HG03442 (cell line): ENCODE results near the gene ILK.
A peak's percentile ranks its signal among the peaks of the same experiment; 100 is the strongest.

Experiments used
- ATAC-seq: cut with Tn5 transposase; IDR thresholded peaks from one replicate; pipeline ENCODE4 v1.9.1; 2021; ENCODE audit warnings: mild to moderate bottlenecking, moderate library complexity; ENCODE audit not compliant: unreplicated experiment

Gene ILK

DNA sequence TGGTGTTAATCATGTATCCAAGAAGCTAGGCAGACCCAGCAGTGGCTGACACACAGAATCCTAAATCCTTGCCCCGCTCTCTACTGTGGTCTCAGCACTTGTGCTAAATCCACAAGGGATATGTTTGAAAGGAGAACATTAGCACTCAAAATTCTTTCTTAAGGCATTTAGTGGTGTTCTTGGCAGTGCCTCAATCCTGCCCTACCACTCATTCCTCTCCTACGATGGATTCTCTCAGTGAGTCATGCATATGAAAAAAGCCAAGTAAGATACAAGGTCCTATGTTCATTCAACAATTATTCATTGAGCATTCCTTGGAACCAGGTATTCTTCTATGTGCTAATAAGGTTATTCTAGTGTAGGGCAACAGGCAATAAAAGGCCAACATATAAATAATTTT lies 31.4 kb upstream of the ILK start:
- ATAC-seq: no peak

GRCh38 chr11:6574816-6575715 lies 28.5 kb upstream of the ILK start:
- no peak for ATAC-seq

GRCh38 chr11:6576471-6577373 lies 26.9 kb upstream of the ILK start:
- ATAC-seq: no peak

GRCh38 chr11:6578134-6578533 lies 25.4 kb upstream of the ILK start:
- ATAC-seq: no peak

- no peak for ATAC-seq
Observed at GRCh38 chr11:6579681-6580080, 23.9 kb upstream of the ILK start.

GRCh38 chr11:6583584-6583983 lies 20.0 kb upstream of the ILK start:
- ATAC-seq: no peak

GRCh38 chr11:6584528-6584927 lies 19.0 kb upstream of the ILK start:
- ATAC-seq: no peak

GRCh38 chr11:6586434-6587359 lies 16.9 kb upstream of the ILK start:
- no peak for ATAC-seq

DNA sequence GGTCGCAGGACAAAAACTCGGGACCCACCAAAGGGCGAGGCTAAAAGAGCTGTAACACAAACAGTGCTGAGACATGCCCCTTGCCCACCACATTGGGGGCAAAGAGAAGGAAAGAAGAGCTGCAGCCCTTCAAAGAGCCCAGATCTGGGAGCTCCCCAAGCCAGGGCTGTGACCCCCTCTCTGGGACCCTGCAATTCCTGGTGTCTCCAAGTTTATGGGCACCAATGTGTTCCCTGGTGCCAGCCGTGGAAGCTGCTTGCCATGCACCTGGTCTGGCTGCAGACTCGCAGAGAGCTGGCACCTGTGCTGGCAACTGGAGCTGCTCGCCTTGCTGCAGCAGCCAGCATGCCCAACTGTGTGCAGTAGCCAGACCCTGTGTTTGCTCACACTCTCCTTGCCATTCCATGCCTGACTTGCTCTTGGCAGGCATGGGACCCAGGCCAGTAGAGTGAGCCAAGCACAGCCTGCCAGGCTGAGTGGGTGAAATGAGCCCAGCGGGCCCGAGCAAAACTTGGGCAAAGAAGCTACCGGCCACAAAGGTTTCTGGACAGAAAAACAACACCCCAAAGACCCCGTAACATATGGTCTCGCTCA lies 16.1 kb upstream of the ILK start:
- no peak for ATAC-seq

DNA sequence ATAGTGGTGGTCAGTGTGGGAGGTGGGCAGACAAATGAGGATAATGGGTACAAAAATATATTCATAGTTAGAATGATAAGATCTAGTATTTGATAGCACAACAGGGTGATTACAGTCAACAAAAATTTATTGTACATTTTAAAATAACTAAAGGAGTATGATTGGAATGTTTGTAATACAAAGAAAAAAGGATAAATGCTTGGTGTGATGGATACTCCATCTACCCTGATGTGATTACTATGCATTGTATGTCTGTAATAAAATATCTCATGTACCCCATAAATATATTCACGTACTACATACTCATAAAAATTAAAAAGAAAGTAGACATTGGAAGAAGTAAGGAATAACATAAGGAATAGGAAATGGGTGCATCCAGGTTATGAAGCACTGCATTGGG lies 15.6 kb upstream of the ILK start:
- ATAC-seq: no peak

DNA sequence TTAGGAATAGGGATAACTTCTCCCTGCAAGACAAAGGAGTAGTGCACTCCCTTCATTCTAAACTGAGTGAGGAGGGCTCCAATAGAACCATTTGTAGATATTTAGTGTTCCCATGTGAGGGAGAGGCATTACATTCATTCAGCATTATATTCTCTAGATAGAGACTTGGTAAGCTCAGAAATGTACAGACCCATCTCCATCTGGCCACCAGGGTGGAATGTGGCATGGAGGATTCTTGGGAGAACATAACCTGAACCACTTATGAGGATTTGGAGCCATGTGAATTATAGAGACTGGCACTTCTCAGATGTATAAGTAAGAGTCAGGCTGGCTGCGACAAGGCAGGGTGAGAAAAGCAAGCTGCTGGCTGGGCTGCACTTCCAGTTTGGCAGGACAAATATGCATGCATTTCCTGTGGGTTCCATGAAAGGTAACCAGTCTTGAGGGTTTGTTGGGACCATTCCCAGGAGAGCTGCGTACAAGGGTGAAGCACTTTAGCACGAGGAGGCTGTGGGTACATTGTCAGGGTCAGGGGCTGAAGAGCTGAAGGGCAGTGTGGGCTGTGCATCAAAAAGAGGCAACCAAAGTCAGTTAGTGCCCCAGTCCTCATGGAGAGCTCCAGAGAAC lies 9.3 kb upstream of the ILK start:
- no peak for ATAC-seq

GRCh38 chr11:6596239-6596877 lies 7.2 kb upstream of the ILK start:
- no peak for ATAC-seq

GRCh38 chr11:6598555-6598954 lies 5.0 kb upstream of the ILK start:
- ATAC-seq: no peak

DNA sequence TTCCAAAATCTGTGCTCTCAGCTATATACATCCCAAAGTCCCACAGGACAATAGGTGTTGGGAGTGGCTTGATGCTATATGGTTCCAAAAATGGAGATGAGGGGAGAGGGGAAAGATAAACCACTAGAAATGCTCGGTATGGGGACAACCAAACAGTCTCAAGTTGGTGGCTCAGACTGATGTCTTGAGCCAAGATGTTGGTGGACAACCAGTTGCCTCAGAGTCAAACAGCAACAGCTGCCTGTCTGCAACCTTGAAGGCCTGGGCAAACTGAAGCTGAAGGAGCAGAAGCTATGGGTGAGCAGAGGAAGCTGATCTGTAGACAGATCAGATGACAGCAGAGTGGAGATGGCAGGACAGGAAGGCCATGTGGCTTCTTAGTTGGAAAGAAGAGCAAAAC lies 4.1 kb upstream of the ILK start:
- ATAC-seq: no peak

DNA sequence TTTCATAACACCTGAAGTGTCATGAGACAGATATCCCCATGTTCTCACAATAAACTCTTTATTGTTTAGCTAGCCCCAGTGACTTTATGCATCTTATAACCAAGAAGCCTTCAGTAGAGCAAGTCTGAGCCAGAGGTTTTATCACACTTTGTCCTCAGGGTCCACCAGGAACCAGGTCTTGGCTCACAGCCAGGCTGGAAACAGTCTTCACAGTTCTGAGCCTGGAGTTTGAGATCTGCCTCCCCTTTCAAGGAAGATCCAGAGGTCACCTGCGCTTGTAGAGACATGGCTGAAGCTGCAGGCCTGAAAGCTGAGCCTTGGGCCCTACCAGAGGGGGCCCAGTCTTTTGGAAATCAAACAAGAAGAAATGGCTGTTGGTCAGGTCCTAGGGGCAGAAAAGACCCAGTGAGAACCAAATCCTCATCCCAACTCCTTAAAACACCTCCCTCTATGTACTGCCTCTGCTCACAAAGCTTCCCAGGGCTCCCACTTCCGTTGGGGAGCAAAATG lies 3.6 kb upstream of the ILK start:
- ATAC-seq: no peak

- no peak for ATAC-seq
Observed at GRCh38 chr11:6601041-6601461, 2.5 kb upstream of the ILK start.

GRCh38 chr11:6602096-6602940 lies 1.3 kb upstream of the ILK start:
- ATAC-seq: no peak

DNA sequence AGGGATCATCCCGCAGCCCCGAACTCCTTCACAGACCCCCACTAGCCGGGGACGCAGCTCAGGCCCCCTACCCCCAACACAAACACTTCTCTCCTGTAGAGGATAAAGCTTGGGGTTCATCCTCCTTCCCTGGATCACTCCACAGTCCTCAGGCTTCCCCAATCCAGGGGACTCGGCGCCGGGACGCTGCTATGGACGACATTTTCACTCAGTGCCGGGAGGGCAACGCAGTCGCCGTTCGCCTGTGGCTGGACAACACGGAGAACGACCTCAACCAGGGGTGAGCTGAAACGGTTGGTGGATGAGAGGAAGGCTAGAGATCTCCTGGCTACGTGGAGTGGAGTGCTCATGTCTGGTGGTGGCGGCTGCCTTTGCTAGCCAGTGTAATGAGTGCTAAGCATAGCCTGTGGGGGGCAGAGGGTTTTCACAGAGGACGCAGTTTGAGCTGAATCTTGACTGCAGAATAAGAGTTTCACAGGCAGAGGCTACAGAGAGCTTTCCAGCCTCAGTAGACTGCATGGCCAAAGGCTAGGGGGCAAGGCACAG lies 580 bp downstream of the ILK start:
- ATAC-seq: peak; percentile 31
